Smooth muscle cell (in vitro differentiated cells): ENCODE results near the gene THUMPD3. TPM values are rescaled to one million over a fixed set of nuclear protein-coding genes. Genes with fewer than 3 reads are reported as not detected.
A peak's percentile ranks its signal among the peaks of the same experiment; 100 is the strongest.

ENCODE experiments used
- DNase-seq: peaks from one replicate; lab custom pipeline; 2025; ENCODE audit not compliant: unreplicated experiment; lab: John Stamatoyannopoulos, UW
- H2AFZ ChIP-seq: fragments of 200-600 bp; sonication (generic); 2 replicates; pipeline ENCODE4 v1.6.0; 2016; ENCODE audit warnings: antibody characterized with exemption, low read depth, mild to moderate bottlenecking
- H3F3A ChIP-seq: fragments of 200-600 bp; sonication (generic); 2 replicates; pipeline ENCODE4 v1.6.0; 2017; ENCODE audit warnings: antibody characterized with exemption, low read depth
- H3K27ac ChIP-seq: fragments of 200-600 bp; sonication (generic); 2 replicates; pipeline ENCODE4 v1.5.1; 2016; ENCODE audit warnings: low read depth, mild to moderate bottlenecking
- H3K27me3 ChIP-seq: fragments of 200-600 bp; sonication (generic); 2 replicates; pipeline ENCODE4 v1.6.1; 2016; ENCODE audit warnings: low read depth, mild to moderate bottlenecking
- H3K36me3 ChIP-seq: fragments of 200-600 bp; sonication (generic); 2 replicates; pipeline ENCODE4 v1.5.1; 2016; ENCODE audit warnings: low read depth
- H3K4me1 ChIP-seq: fragments of 200-600 bp; sonication (generic); 2 replicates; pipeline ENCODE4 v1.5.1; 2016; ENCODE audit warnings: low read depth
- H3K4me2 ChIP-seq: fragments of 200-600 bp; sonication (generic); 2 replicates; pipeline ENCODE4 v1.6.0; 2016; ENCODE audit warnings: mild to moderate bottlenecking
- H3K4me3 ChIP-seq: fragments of 200-600 bp; sonication (generic); 2 replicates; pipeline ENCODE4 v1.5.1; 2016; ENCODE audit warnings: mild to moderate bottlenecking
- H3K79me2 ChIP-seq: fragments of 200-600 bp; sonication (generic); 2 replicates; pipeline ENCODE4 v1.6.0; 2016; ENCODE audit warnings: low read depth, mild to moderate bottlenecking
- H3K9ac ChIP-seq: fragments of 200-600 bp; sonication (generic); 2 replicates; pipeline ENCODE4 v1.6.0; 2016; ENCODE audit warnings: low read depth
- H3K9me3 ChIP-seq: fragments of 200-600 bp; sonication (generic); replicated peaks from 2 replicates; pipeline ENCODE4 v1.5.1; 2016; ENCODE audit warnings: low read depth
- H4K20me1 ChIP-seq: fragments of 200-600 bp; sonication (generic); 2 replicates; pipeline ENCODE4 v1.6.0; 2016; ENCODE audit warnings: low read depth
- CTCF ChIP-seq: fragments of 200-600 bp; sonication (generic); IDR thresholded peaks from 2 replicates; pipeline ENCODE4 v1.5.1; 2017; ENCODE audit warnings: borderline replicate concordance, mild to moderate bottlenecking, antibody characterized with exemption; ENCODE audit not compliant: insufficient read depth, poor library complexity, severe bottlenecking
- WGBS: methylation state at CpG from one replicate; pipeline ENCODE4 v1.1.7; 2016; ENCODE audit warnings: low lambda C conversion rate; 5-methylcytosine and 5-hydroxymethylcytosine counted together
- polyA plus RNA-seq: library from polyadenylated mRNA; unstranded; fragments of >200 nt; fragmentation: Nextera tagmentation; extraction: Ambion mirVana; gene quantifications from 2 replicates; pipeline ENCODE4 v1.2.1, GENCODE V29; 2016
- total RNA-seq: library from RNA; depleted of rRNA; stranded (reverse); fragments of >200 nt; gene quantifications from 2 replicates; pipeline ENCODE4 v1.2.3, GENCODE V29; 2014

The THUMPD3 gene
- total and polyA plus RNA-seq, 2 experiments from 2014 or later = 11.6 to 19.5 TPM

GRCh38 chr3:9420850-9421549 lies 58.1 kb downstream of the THUMPD3 start:
- WGBS = 87% methylated on average over 2 of the region's 2 CpGs
- H3K79me2 ChIP-seq = peaks cover 100% of the 10 kb centered on the region
- H3K4me2 ChIP-seq = peak overlapping the region; percentile 78
- peaks cover 37% of the 10 kb centered on the region for H3K4me1 ChIP-seq
- no peaks in the 10 kb centered on the region for H3K36me3 ChIP-seq
- H3F3A ChIP-seq = peaks cover 69% of the 10 kb centered on the region
- H4K20me1 ChIP-seq = peaks cover 100% of the 10 kb centered on the region
- DNase-seq = no peak
- TF ChIP-seq CTCF = no peak
- no peaks in the 10 kb centered on the region for H3K27me3 ChIP-seq
- no peak overlapping the region for H3K4me3 ChIP-seq
- no peaks in the 10 kb centered on the region for H3K9me3 ChIP-seq
- H3K27ac ChIP-seq = peak overlapping the region; percentile 92
- no peak overlapping the region for H3K9ac ChIP-seq
- no peak overlapping the region for H2AFZ ChIP-seq

- H3K4me1 ChIP-seq = peaks cover 37% of the 10 kb centered on the region
- peak overlapping the region; percentile 78 for H3K4me2 ChIP-seq
- DNase-seq = no peak
- no peaks in the 10 kb centered on the region for H3K27me3 ChIP-seq
- H3F3A ChIP-seq = peaks cover 61% of the 10 kb centered on the region
- no peak overlapping the region for H2AFZ ChIP-seq
- TF ChIP-seq CTCF = peak; percentile 47
- peak overlapping the region; percentile 78 for H3K9ac ChIP-seq
- H3K27ac ChIP-seq = peak overlapping the region; percentile 92
- H3K9me3 ChIP-seq = no peaks in the 10 kb centered on the region
- peaks cover 100% of the 10 kb centered on the region for H4K20me1 ChIP-seq
- H3K4me3 ChIP-seq = peak overlapping the region; percentile 23
- 17% methylated on average over 5 of the region's 5 CpGs for WGBS
- H3K36me3 ChIP-seq = peaks cover 5% of the 10 kb centered on the region
- peaks cover 100% of the 10 kb centered on the region for H3K79me2 ChIP-seq
These were observed 60.0 kb downstream of the THUMPD3 start for GRCh38 chr3:9422712-9423424.

GRCh38 chr3:9428411-9428810 lies 65.6 kb downstream of the THUMPD3 start:
- H3F3A ChIP-seq = peaks cover 46% of the 10 kb centered on the region
- TF ChIP-seq CTCF = no peak
- peaks cover 100% of the 10 kb centered on the region for H3K79me2 ChIP-seq
- peak overlapping the region; percentile 25 for H3K27ac ChIP-seq
- no peak overlapping the region for H3K9ac ChIP-seq
- peaks cover 99% of the 10 kb centered on the region for H4K20me1 ChIP-seq
- no peak overlapping the region for H3K4me2 ChIP-seq
- H3K4me3 ChIP-seq = no peak overlapping the region
- H3K4me1 ChIP-seq = peaks cover 9% of the 10 kb centered on the region
- no peaks in the 10 kb centered on the region for H3K27me3 ChIP-seq
- no peak overlapping the region for H2AFZ ChIP-seq
- peaks cover 45% of the 10 kb centered on the region for H3K36me3 ChIP-seq
- DNase-seq = no peak
- H3K9me3 ChIP-seq = no peaks in the 10 kb centered on the region
